ENCODE data around the gene ZSCAN1.

Gene ZSCAN1

DNA sequence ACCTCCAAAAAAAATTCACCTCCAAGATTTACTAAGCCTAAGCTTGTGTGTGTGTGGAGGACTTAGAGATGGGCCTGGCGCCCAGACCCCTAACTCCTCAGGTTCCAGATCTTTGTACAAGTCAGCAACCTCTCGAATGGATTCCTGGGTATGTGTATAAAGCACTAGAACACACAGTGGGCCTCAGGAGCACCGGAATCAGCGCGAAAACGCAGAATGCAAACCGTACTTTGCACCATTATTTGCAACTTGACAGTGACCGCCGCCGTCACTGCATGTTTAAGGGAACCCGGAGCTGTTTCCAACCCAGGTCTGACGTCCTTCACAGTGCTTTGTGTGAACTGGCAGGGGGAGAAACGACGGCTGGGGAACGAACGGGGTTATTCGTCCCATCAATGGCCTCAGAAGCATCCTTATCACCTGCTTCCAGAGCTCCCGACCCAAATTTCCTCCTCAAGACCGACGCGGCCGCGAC lies 31.9 kb upstream of the ZSCAN1 start:
- no peak for TF ChIP-seq EZH2 (IDR thresholded peaks at IDR 0.05; ENCODE audit: borderline replicate concordance, low read length)
- TF ChIP-seq, protein P1, sequence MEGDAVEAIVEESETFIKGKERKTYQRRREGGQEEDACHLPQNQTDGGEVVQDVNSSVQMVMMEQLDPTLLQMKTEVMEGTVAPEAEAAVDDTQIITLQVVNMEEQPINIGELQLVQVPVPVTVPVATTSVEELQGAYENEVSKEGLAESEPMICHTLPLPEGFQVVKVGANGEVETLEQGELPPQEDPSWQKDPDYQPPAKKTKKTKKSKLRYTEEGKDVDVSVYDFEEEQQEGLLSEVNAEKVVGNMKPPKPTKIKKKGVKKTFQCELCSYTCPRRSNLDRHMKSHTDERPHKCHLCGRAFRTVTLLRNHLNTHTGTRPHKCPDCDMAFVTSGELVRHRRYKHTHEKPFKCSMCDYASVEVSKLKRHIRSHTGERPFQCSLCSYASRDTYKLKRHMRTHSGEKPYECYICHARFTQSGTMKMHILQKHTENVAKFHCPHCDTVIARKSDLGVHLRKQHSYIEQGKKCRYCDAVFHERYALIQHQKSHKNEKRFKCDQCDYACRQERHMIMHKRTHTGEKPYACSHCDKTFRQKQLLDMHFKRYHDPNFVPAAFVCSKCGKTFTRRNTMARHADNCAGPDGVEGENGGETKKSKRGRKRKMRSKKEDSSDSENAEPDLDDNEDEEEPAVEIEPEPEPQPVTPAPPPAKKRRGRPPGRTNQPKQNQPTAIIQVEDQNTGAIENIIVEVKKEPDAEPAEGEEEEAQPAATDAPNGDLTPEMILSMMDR (IDR thresholded peaks at IDR 0.05; ENCODE audit: low read length): no peak
- peaks cover 54% of the 10 kb centered on the region for H3K9me3 ChIP-seq (ENCODE audit: low read length)
- H2AFZ ChIP-seq (ENCODE audit: low read length): no peak overlapping the region
- no peaks in the 10 kb centered on the region for H3K9me2 ChIP-seq (ENCODE audit: low read depth, low read length)
- peaks cover 15% of the 10 kb centered on the region for H3K4me1 ChIP-seq (ENCODE audit: insufficient read depth, low read length, severe bottlenecking)
- H3K79me2 ChIP-seq (ENCODE audit: insufficient read depth, low read length): peaks cover 12% of the 10 kb centered on the region; the same call in 1 of the 2 replicates
- H3K36me3 ChIP-seq (ENCODE audit: insufficient read depth, low read length): peaks cover 63% of the 10 kb centered on the region
- H3K27ac ChIP-seq (ENCODE audit: low read depth, low read length, poor library complexity, severe bottlenecking): peak overlapping the region; percentile 22
- no peaks in the 10 kb centered on the region for H3F3A ChIP-seq (ENCODE audit: insufficient read depth, low read length)
- peak overlapping the region; percentile 89 for H3K4me3 ChIP-seq (ENCODE audit: low read depth, low read length, poor library complexity, severe bottlenecking)
- H4K20me1 ChIP-seq (ENCODE audit: insufficient read depth, low read length): no peaks in the 10 kb centered on the region
- peak overlapping the region; percentile 94 for H3K9ac ChIP-seq (ENCODE audit: low read length)
- H3K4me2 ChIP-seq (ENCODE audit: low read length): peak overlapping the region; percentile 92
- H3K27me3 ChIP-seq (ENCODE audit: insufficient read depth, low read length): no peaks in the 10 kb centered on the region

DNA sequence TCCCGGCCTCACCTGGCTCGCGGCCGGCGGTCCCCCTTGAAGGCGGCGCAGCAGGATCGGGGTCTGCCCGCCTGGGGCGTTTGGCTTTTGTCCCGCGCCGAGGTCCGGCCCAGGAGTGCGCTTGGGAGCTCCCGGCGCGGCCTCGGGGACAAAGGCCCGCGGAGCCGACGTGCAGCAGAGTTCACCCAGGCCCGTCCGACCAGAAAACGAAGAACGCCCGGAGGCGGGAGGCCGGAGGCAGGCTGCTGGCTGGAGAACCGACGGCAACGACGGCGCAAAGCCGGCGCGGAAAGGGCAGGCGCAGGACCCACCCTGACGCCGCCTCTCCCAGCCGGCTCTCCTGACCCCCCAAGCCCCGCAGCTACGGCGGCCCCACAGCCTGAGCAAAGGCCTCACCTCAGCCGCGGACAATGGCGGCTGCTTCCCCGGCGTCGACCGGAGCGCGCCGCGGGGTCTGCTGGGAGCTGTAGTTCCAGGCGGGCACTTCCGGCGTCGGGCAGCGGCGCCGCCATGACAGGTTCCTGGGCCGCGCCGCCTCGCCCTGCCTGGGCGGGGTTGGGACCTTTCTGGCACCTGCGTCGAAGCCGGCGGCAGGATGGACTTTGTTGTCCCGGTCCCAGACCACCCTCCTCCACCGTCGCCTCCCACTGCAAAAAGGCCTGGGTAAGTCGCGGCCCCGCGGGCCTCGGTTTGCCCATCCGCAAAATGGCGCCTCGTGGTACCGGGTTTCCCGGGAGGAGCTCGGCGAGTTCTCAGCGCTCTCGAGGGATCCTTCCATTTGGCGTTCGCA lies 31.2 kb upstream of the ZSCAN1 start, which contains the start of gene ZNF606:
Gene ZNF606, minus strand, starts transcription at position 437 of the 790 bp plus-strand sequence. CDS start 1,501 bp downstream, outside the sequence.
- Histone ChIP-seq H3K4me1 (ENCODE audit: insufficient read depth, low read length, severe bottlenecking) (peaks cover 15% of the 10 kb centered on the region), H3K27ac (ENCODE audit: low read depth, low read length, poor library complexity, severe bottlenecking) (peak within 1 kb of the TSS; percentile 22), H3K27me3 (ENCODE audit: insufficient read depth, low read length) (no peaks in the 10 kb centered on the region), H2AFZ (ENCODE audit: low read length) (0 out of 2 replicates have a peak within 1 kb of the TSS, but pooled peaks have one; percentile 54), H3K9ac (ENCODE audit: low read length) (peak within 1 kb of the TSS; percentile 94), H3K4me2 (ENCODE audit: low read length) (peak within 1 kb of the TSS; percentile 92), H3K4me3 (ENCODE audit: low read depth, low read length, poor library complexity, severe bottlenecking) (peak within 1 kb of the TSS; percentile 89), H3K79me2 (ENCODE audit: insufficient read depth, low read length) (peaks cover 12% of the 10 kb centered on the region; the same call in 1 of the 2 replicates), H3K36me3 (ENCODE audit: insufficient read depth, low read length) (peaks cover 57% of the 10 kb centered on the region), H4K20me1 (ENCODE audit: insufficient read depth, low read length) (no peaks in the 10 kb centered on the region), H3K9me3 (ENCODE audit: low read length) (peaks cover 49% of the 10 kb centered on the region), H3F3A (ENCODE audit: insufficient read depth, low read length) (no peaks in the 10 kb centered on the region), H3K9me2 (ENCODE audit: low read depth, low read length) (no peaks in the 10 kb centered on the region)
- no peak for TF ChIP-seq EZH2 (IDR thresholded peaks at IDR 0.05; ENCODE audit: borderline replicate concordance, low read length)
- TF ChIP-seq, protein P1 (IDR thresholded peaks at IDR 0.05; ENCODE audit: low read length): no peak

- Histone ChIP-seq H3K4me2 (ENCODE audit: low read length) (peak overlapping the region; percentile 52), H3K4me3 (ENCODE audit: low read depth, low read length, poor library complexity, severe bottlenecking) (peak overlapping the region; percentile 89), H3K4me1 (ENCODE audit: insufficient read depth, low read length, severe bottlenecking) (peaks cover 15% of the 10 kb centered on the region), H3K9ac (ENCODE audit: low read length) (no peak overlapping the region), H3K79me2 (ENCODE audit: insufficient read depth, low read length) (peaks cover 12% of the 10 kb centered on the region; the same call in 1 of the 2 replicates), H3K9me2 (ENCODE audit: low read depth, low read length) (no peaks in the 10 kb centered on the region), H3K27ac (ENCODE audit: low read depth, low read length, poor library complexity, severe bottlenecking) (no peak overlapping the region), H3K9me3 (ENCODE audit: low read length) (peaks cover 46% of the 10 kb centered on the region), H3F3A (ENCODE audit: insufficient read depth, low read length) (no peaks in the 10 kb centered on the region), H2AFZ (ENCODE audit: low read length) (0 out of 2 replicates have a peak overlapping the region, but pooled peaks have one; percentile 54), H3K36me3 (ENCODE audit: insufficient read depth, low read length) (peaks cover 50% of the 10 kb centered on the region), H3K27me3 (ENCODE audit: insufficient read depth, low read length) (no peaks in the 10 kb centered on the region), H4K20me1 (ENCODE audit: insufficient read depth, low read length) (no peaks in the 10 kb centered on the region)
- TF ChIP-seq, protein P1 (IDR thresholded peaks at IDR 0.05; ENCODE audit: low read length): no peak
- no peak for TF ChIP-seq EZH2 (IDR thresholded peaks at IDR 0.05; ENCODE audit: borderline replicate concordance, low read length)
These were observed 30.5 kb upstream of the ZSCAN1 start for GRCh38 chr19:58003174-58003828.
